ENCODE data around the gene RAB8B.

The RAB8B gene

DNA sequence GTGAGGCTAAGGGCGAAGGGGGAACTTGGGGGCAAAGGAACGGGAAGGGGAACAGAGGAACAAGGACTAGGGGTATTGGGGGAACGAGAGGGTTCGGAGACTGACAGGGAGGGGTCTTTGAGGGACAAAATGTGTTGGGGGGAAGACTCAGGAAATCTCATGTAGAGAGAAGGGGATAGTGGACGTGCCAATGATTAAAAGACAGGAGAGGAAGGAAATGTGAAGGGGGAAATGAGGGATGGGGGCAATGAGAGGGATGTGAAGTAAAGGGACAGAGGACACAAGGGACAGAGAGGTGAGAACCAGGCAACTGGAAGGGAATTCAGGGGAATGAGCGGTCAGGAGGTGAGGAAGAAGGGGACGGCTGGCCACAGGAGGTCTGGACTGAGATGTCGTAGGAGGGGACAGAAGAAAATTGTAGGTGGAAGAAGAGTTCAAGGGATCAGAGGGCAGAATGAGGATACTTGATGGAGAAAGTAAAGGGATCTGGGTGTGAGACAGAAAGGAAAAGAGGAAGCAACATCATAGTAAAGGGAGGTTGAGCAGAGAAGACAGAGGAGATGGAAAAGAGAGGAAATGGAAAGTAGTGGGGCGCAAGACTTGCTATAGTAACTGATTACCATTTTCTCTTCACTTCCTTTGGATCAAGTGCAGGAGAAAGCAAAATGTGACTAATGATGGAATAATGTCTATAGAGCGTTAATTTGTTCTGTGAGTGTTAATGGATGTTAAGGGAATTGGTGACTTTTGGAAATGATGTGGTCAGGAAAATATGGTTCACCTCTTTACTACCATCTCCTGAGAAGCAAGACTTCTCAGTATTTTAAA lies 749 bp downstream of the RAB8B start:
- ChIA-PET CTCF (interaction anchor here (1.4 kb wide), 1 partner anchor 25 kb away, joined by 3 read pairs; no protein-coding TSS in a partner anchor), POLR2A (interaction anchor here (1.1 kb wide), 1 partner anchor 33 kb away, joined by 4 read pairs; the partner anchor contains the start of gene RPS27L)
- H3K9me3 ChIP-seq (ENCODE audit: control insufficient read depth, insufficient read depth, low read depth, low read length): no peaks in the 10 kb centered on the region
- peaks cover 4% of the 10 kb centered on the region; the same call in 1 of the 2 replicates for H3K4me1 ChIP-seq (ENCODE audit: control insufficient read depth, insufficient read depth, low read length)
- peak overlapping the region; percentile 75 for H3K4me3 ChIP-seq (ENCODE audit: low read depth, low read length)
- no peaks in the 10 kb centered on the region for H3K36me3 ChIP-seq (ENCODE audit: control insufficient read depth in 2 of 2, insufficient read depth in 1 of 2, low read length in 2 of 2)
- no peak overlapping the region for H3K27ac ChIP-seq (ENCODE audit: extremely low read depth, low read depth, low read length)
- TF ChIP-seq OSR2 (tag by site-specific recombination; IDR thresholded peaks at IDR 0.05) (no peak), ZNF19 (tag by site-specific recombination; IDR thresholded peaks at IDR 0.05; ENCODE audit: low read depth) (no peak), ZNF426 (tag by site-specific recombination; IDR thresholded peaks at IDR 0.05) (no peak), ZNF600 (tag by site-specific recombination; IDR thresholded peaks at IDR 0.05) (peak; percentile 54; the same call in 1 of the 2 replicates), ZNF146 (tag by site-specific recombination; IDR thresholded peaks at IDR 0.05) (no peak), BCL11A (tag by site-specific recombination; IDR thresholded peaks at IDR 0.05; ENCODE audit: low read depth) (0 out of 2 replicates have a peak, but pooled peaks have one; percentile 60), ZNF114 (tag by site-specific recombination; IDR thresholded peaks at IDR 0.05) (no peak), ZNF335 (tag by site-specific recombination; conservative IDR thresholded peaks at IDR 0.05) (peak; percentile 27), ZNF560 (tag by site-specific recombination; IDR thresholded peaks at IDR 0.05; ENCODE audit: borderline replicate concordance) (no peak), ZNF341 (tag by site-specific recombination; IDR thresholded peaks at IDR 0.05; ENCODE audit: low read depth) (no peak), ZNF660 (tag by site-specific recombination; IDR thresholded peaks at IDR 0.05) (peak; percentile 72), ZNF623 (tag by site-specific recombination; IDR thresholded peaks at IDR 0.05) (no peak), ZBTB17 (tag by site-specific recombination; IDR thresholded peaks at IDR 0.05) (peak; percentile 17; the same call in 1 of the 2 replicates), ZNF157 (tag by site-specific recombination; IDR thresholded peaks at IDR 0.05) (no peak), HOXD13 (CRISPR knock-in tag; IDR thresholded peaks at IDR 0.05; ENCODE audit: borderline replicate concordance) (no peak), REPIN1 (tag by site-specific recombination; IDR thresholded peaks at IDR 0.05; ENCODE audit: low read depth) (no peak), ZNF544 (tag by site-specific recombination; IDR thresholded peaks at IDR 0.05) (no peak), ZNF48 (tag by site-specific recombination; IDR thresholded peaks at IDR 0.05) (no peak), ZNF416 (tag by site-specific recombination; IDR thresholded peaks at IDR 0.05) (no peak), ZFP3 (tag by site-specific recombination; IDR thresholded peaks at IDR 0.05; ENCODE audit: low read depth) (no peak), ZBTB48 (tag by site-specific recombination; IDR thresholded peaks at IDR 0.05) (peak; percentile 99), ZNF2 (tag by site-specific recombination; IDR thresholded peaks at IDR 0.05) (0 out of 2 replicates have a peak, but pooled peaks have one; percentile 17), ZNF266 (tag by site-specific recombination; IDR thresholded peaks at IDR 0.05; ENCODE audit: low read depth) (peak; percentile 43; the same call in 1 of the 2 replicates), YY2 (tag by site-specific recombination; IDR thresholded peaks at IDR 0.05) (peak; percentile 10; the same call in 1 of the 2 replicates), ZNF558 (tag by site-specific recombination; IDR thresholded peaks at IDR 0.05) (no peak)
- TF ChIP-seq, protein P1, sequence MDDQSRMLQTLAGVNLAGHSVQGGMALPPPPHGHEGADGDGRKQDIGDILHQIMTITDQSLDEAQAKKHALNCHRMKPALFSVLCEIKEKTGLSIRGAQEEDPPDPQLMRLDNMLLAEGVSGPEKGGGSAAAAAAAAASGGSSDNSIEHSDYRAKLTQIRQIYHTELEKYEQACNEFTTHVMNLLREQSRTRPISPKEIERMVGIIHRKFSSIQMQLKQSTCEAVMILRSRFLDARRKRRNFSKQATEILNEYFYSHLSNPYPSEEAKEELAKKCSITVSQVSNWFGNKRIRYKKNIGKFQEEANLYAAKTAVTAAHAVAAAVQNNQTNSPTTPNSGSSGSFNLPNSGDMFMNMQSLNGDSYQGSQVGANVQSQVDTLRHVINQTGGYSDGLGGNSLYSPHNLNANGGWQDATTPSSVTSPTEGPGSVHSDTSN (CRISPR knock-in tag; IDR thresholded peaks at IDR 0.05): no peak
- TF ChIP-seq, protein P2, sequence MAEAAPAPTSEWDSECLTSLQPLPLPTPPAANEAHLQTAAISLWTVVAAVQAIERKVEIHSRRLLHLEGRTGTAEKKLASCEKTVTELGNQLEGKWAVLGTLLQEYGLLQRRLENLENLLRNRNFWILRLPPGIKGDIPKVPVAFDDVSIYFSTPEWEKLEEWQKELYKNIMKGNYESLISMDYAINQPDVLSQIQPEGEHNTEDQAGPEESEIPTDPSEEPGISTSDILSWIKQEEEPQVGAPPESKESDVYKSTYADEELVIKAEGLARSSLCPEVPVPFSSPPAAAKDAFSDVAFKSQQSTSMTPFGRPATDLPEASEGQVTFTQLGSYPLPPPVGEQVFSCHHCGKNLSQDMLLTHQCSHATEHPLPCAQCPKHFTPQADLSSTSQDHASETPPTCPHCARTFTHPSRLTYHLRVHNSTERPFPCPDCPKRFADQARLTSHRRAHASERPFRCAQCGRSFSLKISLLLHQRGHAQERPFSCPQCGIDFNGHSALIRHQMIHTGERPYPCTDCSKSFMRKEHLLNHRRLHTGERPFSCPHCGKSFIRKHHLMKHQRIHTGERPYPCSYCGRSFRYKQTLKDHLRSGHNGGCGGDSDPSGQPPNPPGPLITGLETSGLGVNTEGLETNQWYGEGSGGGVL (tag by site-specific recombination; IDR thresholded peaks at IDR 0.05): peak; percentile 41; the same call in 1 of the 2 replicates
- TF ChIP-seq, protein P3, sequence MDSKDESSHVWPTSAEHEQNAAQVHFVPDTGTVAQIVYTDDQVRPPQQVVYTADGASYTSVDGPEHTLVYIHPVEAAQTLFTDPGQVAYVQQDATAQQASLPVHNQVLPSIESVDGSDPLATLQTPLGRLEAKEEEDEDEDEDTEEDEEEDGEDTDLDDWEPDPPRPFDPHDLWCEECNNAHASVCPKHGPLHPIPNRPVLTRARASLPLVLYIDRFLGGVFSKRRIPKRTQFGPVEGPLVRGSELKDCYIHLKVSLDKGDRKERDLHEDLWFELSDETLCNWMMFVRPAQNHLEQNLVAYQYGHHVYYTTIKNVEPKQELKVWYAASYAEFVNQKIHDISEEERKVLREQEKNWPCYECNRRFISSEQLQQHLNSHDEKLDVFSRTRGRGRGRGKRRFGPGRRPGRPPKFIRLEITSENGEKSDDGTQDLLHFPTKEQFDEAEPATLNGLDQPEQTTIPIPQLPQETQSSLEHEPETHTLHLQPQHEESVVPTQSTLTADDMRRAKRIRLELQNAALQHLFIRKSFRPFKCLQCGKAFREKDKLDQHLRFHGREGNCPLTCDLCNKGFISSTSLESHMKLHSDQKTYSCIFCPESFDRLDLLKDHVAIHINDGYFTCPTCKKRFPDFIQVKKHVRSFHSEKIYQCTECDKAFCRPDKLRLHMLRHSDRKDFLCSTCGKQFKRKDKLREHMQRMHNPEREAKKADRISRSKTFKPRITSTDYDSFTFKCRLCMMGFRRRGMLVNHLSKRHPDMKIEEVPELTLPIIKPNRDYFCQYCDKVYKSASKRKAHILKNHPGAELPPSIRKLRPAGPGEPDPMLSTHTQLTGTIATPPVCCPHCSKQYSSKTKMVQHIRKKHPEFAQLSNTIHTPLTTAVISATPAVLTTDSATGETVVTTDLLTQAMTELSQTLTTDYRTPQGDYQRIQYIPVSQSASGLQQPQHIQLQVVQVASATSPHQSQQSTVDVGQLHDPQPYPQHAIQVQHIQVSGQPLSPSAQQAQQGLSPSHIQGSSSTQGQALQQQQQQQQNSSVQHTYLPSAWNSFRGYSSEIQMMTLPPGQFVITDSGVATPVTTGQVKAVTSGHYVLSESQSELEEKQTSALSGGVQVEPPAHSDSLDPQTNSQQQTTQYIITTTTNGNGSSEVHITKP (tag by site-specific recombination; IDR thresholded peaks at IDR 0.05): peak; percentile 35; the same call in 1 of the 2 replicates
- TF ChIP-seq, protein P4, sequence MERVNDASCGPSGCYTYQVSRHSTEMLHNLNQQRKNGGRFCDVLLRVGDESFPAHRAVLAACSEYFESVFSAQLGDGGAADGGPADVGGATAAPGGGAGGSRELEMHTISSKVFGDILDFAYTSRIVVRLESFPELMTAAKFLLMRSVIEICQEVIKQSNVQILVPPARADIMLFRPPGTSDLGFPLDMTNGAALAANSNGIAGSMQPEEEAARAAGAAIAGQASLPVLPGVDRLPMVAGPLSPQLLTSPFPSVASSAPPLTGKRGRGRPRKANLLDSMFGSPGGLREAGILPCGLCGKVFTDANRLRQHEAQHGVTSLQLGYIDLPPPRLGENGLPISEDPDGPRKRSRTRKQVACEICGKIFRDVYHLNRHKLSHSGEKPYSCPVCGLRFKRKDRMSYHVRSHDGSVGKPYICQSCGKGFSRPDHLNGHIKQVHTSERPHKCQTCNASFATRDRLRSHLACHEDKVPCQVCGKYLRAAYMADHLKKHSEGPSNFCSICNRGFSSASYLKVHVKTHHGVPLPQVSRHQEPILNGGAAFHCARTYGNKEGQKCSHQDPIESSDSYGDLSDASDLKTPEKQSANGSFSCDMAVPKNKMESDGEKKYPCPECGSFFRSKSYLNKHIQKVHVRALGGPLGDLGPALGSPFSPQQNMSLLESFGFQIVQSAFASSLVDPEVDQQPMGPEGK (tag by site-specific recombination; IDR thresholded peaks at IDR 0.05): peak; percentile 77; the same call in 1 of the 2 replicates
